Mesothelial cell of epicardium (in vitro differentiated cells): ENCODE measurements around the gene RIPOR2. TPM values are rescaled to one million over a fixed set of nuclear protein-coding genes. Genes with fewer than 3 reads are reported as not detected.

Experiments
- DNase-seq, 2 experiments: peaks; one replicate each; pipeline ENCODE4 v3.0.0; 2021; ENCODE audit warnings: low spot score in 2 of 2; ENCODE audit not compliant: unreplicated experiment in 2 of 2
- H3K27ac Mint-ChIP-seq: 2 replicates; pipeline ENCODE4 v1.8.0; 2021; ENCODE audit warnings: mixed read lengths
- H3K27me3 Mint-ChIP-seq: 2 replicates; pipeline ENCODE4 v1.8.0; 2021; ENCODE audit warnings: low read depth, mixed read lengths
- H3K36me3 Mint-ChIP-seq: 2 replicates; pipeline ENCODE4 v1.8.0; 2021; ENCODE audit warnings: mixed read lengths
- H3K4me1 Mint-ChIP-seq: 2 replicates; pipeline ENCODE4 v1.8.0; 2021; ENCODE audit warnings: mixed read lengths
- H3K4me3 Mint-ChIP-seq: 2 replicates; pipeline ENCODE4 v1.8.0; 2021; ENCODE audit warnings: mild to moderate bottlenecking, moderate library complexity, mixed read lengths
- H3K9me3 Mint-ChIP-seq: 2 replicates; pipeline ENCODE4 v1.8.0; 2021; ENCODE audit warnings: mixed read lengths
- total RNA-seq: library from RNA; stranded (reverse); gene quantifications from 3 replicates; pipeline ENCODE4 v1.2.1, GENCODE V29; 2021
- TF ChIP-seq, protein P1 (sequence below): fragments of 200-600 bp; sonication (generic); IDR thresholded peaks from one replicate; pipeline ENCODE4 v1.5.0; 2021; ENCODE audit warnings: antibody characterized with exemption; ENCODE audit not compliant: unreplicated experiment

RIPOR2 gene
- total RNA-seq, 1 donor from 2014 or later = 1.7 TPM

DNA sequence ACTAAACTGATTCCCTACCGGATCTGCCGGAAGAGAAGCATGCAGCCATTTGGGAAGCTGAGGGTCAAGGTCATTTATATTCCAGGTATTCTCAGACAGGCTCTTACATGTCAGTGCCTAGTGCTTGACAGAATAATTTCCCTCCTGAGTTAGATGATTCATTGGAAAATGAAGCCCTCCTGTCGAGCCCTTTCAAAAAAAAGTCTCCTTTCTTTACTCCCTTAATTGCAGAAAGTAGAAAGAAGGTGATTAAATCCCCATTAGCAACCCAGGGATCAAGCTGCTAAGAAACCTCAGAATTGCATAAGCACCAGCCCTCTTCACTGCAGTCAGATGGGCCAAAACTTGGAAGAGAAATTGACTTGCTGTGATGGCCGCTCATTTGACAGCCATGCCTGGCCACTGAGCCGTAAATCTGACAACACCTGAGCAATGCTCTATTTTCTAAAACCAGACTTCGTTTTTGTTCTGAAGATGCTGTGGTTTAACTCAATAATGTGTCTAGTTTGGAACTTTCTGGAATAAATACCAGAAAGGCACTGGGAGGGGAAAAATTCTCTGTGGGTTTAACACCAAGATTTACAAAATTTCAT, 76.1 kb downstream of the RIPOR2 start:
- Mint-ChIP-seq H3K4me3 (no peak overlapping the region), H3K27ac (no peak overlapping the region), H3K27me3 (no peaks in the 10 kb centered on the region), H3K36me3 (no peaks in the 10 kb centered on the region), H3K4me1 (peaks cover 6% of the 10 kb centered on the region), H3K9me3 (no peaks in the 10 kb centered on the region)
- TF ChIP-seq, protein P1, sequence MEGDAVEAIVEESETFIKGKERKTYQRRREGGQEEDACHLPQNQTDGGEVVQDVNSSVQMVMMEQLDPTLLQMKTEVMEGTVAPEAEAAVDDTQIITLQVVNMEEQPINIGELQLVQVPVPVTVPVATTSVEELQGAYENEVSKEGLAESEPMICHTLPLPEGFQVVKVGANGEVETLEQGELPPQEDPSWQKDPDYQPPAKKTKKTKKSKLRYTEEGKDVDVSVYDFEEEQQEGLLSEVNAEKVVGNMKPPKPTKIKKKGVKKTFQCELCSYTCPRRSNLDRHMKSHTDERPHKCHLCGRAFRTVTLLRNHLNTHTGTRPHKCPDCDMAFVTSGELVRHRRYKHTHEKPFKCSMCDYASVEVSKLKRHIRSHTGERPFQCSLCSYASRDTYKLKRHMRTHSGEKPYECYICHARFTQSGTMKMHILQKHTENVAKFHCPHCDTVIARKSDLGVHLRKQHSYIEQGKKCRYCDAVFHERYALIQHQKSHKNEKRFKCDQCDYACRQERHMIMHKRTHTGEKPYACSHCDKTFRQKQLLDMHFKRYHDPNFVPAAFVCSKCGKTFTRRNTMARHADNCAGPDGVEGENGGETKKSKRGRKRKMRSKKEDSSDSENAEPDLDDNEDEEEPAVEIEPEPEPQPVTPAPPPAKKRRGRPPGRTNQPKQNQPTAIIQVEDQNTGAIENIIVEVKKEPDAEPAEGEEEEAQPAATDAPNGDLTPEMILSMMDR = no peak
- DNase-seq = no peak

- TF ChIP-seq, protein P1 = no peak
- Mint-ChIP-seq H3K9me3 (no peaks in the 10 kb centered on the region), H3K27ac (no peak overlapping the region), H3K27me3 (no peaks in the 10 kb centered on the region), H3K4me3 (no peak overlapping the region), H3K36me3 (no peaks in the 10 kb centered on the region), H3K4me1 (peaks cover 6% of the 10 kb centered on the region)
- no peak for DNase-seq
Observed at GRCh38 chr6:24859132-24859531, 76.6 kb downstream of the RIPOR2 start.

- H3K36me3 Mint-ChIP-seq = no peaks in the 10 kb centered on the region
Observed at GRCh38 chr6:24858177-24858653, 77.5 kb downstream of the RIPOR2 start.

DNA sequence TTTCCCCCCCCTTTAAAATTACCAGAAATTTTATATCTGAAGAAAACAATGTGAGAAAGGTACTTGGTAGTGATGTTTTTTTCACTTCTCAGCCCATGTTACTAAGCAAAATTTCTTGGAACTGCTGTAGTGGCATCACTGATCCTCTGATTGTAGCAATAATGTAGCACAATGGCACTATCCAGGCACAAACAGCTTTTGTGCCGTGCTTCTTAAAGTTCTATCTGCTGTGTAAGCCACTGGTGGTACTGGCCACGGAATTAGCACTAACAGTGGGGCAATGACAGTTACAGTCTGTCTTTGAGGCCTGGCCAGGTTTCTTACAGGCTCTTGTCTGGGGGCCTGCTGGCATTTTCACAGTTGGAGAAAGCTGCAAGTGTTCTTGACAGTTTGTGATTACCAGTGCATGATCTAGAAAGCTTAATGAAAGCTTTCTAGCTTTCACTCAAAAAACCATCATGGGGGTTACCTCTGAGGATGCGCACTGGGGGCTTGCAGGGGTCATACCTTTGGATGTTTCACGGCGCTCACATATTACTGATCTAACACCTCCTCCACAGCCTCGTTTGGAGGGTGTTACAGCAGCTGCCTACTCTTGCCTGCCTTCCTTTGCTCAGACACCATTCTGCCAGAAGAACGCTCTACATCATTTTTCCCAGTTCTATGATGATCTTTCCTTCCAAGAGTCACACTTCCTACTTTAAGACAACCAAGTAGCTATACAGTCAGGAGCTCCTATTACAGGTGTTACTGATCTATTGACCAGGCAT, 78.7 kb downstream of the RIPOR2 start:
- Mint-ChIP-seq H3K9me3 (no peaks in the 10 kb centered on the region), H3K27ac (no peak overlapping the region), H3K4me1 (peaks cover 6% of the 10 kb centered on the region), H3K36me3 (no peaks in the 10 kb centered on the region), H3K4me3 (no peak overlapping the region), H3K27me3 (no peaks in the 10 kb centered on the region)
- DNase-seq = no peak
- TF ChIP-seq, protein P1 = no peak

More at GRCh38 chr6:24858177-24858653, 77.5 kb downstream of the RIPOR2 start:
- no peak overlapping the region for H3K4me3 Mint-ChIP-seq
- no peak overlapping the region for H3K27ac Mint-ChIP-seq
- H3K4me1 Mint-ChIP-seq = peaks cover 6% of the 10 kb centered on the region
- H3K9me3 Mint-ChIP-seq = no peaks in the 10 kb centered on the region
- H3K27me3 Mint-ChIP-seq = no peaks in the 10 kb centered on the region
- DNase-seq = no peak
- TF ChIP-seq, protein P1 = no peak

DNA sequence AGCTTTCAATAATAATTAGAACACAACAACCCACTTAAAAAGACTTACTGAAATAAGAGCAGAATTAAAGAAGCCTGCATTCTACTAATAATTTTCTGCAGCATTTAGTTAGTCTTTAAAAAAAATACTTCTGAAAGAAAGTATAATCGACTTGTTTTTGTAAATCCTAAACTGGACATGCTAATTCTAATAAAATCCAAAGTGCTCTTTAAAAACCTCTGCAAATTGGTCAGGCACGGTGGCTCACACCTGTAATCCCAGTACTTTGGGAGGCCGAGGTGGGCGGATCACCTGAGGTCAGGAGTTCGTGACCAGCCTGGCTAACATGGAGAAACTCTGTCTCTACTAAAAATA, 79.5 kb downstream of the RIPOR2 start:
- TF ChIP-seq, protein P1 = peak; percentile 28
- DNase-seq = no peak
- Mint-ChIP-seq H3K9me3 (no peaks in the 10 kb centered on the region), H3K4me3 (no peak overlapping the region), H3K27me3 (no peaks in the 10 kb centered on the region), H3K4me1 (peaks cover 6% of the 10 kb centered on the region), H3K27ac (no peak overlapping the region), H3K36me3 (no peaks in the 10 kb centered on the region)
